MM.1S (cell line): ENCODE data around the gene CDH4.

Experiments
- DNase-seq: peaks from one replicate; pipeline ENCODE4 v3.0.0-alpha.2; 2015
- H2AFZ ChIP-seq: fragments of 300-600 bp; sonication (generic); 2 replicates; pipeline ENCODE4 v1.6.0; 2016; ENCODE audit warnings: antibody characterized with exemption, low read length
- H3F3A ChIP-seq: fragments of 300-600 bp; sonication (generic); 2 replicates; pipeline ENCODE4 v1.6.1; 2016; ENCODE audit warnings: mild to moderate bottlenecking, antibody characterized with exemption, low read length, moderate library complexity, mixed read lengths; ENCODE audit not compliant: insufficient read depth
- H3K27ac ChIP-seq: fragments of 300-600 bp; sonication (generic); 2 replicates; pipeline ENCODE4 v1.5.1; 2016; ENCODE audit warnings: mild to moderate bottlenecking, low read length
- H3K27me3 ChIP-seq: fragments of 300-600 bp; sonication (generic); replicated peaks from 2 replicates; pipeline ENCODE4 v1.6.0; 2016; ENCODE audit warnings: low read length; ENCODE audit not compliant: insufficient read depth
- H3K36me3 ChIP-seq: fragments of 300-600 bp; sonication (generic); replicated peaks from 2 replicates; pipeline ENCODE4 v1.6.1; 2016; ENCODE audit warnings: mild to moderate bottlenecking, low read length, mixed read lengths; ENCODE audit not compliant: insufficient read depth
- H3K4me1 ChIP-seq: fragments of 300-600 bp; sonication (generic); 2 replicates; pipeline ENCODE4 v1.6.1; 2016; ENCODE audit warnings: low read length, mixed read lengths
- H3K4me2 ChIP-seq: fragments of 300-600 bp; sonication (generic); 2 replicates; pipeline ENCODE4 v1.6.0; 2016; ENCODE audit warnings: low read depth, low read length
- H3K4me3 ChIP-seq: fragments of 300-600 bp; sonication (generic); 2 replicates; pipeline ENCODE4 v1.5.1; 2016; ENCODE audit warnings: low read length, mixed read lengths
- H3K79me2 ChIP-seq: fragments of 300-600 bp; sonication (generic); 2 replicates; pipeline ENCODE4 v1.6.1; 2016; ENCODE audit warnings: mixed run types, low read length, mixed read lengths
- H3K9ac ChIP-seq: fragments of 300-600 bp; sonication (generic); 2 replicates; pipeline ENCODE4 v1.6.1; 2016; ENCODE audit warnings: low read length, mixed read lengths
- H3K9me2 ChIP-seq: fragments of 300-600 bp; sonication (generic); replicated peaks from 2 replicates; pipeline ENCODE4 v1.6.1; 2016; ENCODE audit warnings: mild to moderate bottlenecking, low read length, mixed read lengths; ENCODE audit not compliant: insufficient read depth
- H3K9me3 ChIP-seq: fragments of 300-600 bp; sonication (generic); replicated peaks from 2 replicates; pipeline ENCODE4 v1.6.1; 2016; ENCODE audit warnings: mild to moderate bottlenecking, low read length, mixed read lengths; ENCODE audit not compliant: insufficient read depth
- H4K20me1 ChIP-seq: fragments of 300-600 bp; sonication (generic); 2 replicates; pipeline ENCODE4 v1.6.1; 2016; ENCODE audit warnings: mild to moderate bottlenecking, low read length, moderate library complexity, mixed read lengths; ENCODE audit not compliant: insufficient read depth
- CTCF ChIP-seq: fragments of 300-600 bp; sonication (generic); IDR thresholded peaks from 2 replicates; pipeline ENCODE4 v1.5.1; 2016; ENCODE audit warnings: antibody characterized with exemption, low read length, mixed read lengths
- EZH2 ChIP-seq: fragments of 300-600 bp; sonication (generic); optimal IDR thresholded peaks from 2 replicates; pipeline ENCODE3; 2017; ENCODE audit warnings: low read depth, mild to moderate bottlenecking, antibody characterized with exemption, low read length, mixed read lengths
- EZH2phosphoT487 ChIP-seq: fragments of 300-600 bp; sonication (generic); IDR thresholded peaks from 2 replicates; pipeline ENCODE4 v1.6.1; 2018; ENCODE audit warnings: antibody characterized with exemption, low read length

Gene CDH4

GRCh38 chr20:61686051-61686936, 434.2 kb downstream of the CDH4 start:
- H3K36me3 ChIP-seq, result no peaks in the 10 kb centered on the region
- DNase-seq, result no peak
- peaks cover 93% of the 10 kb centered on the region for H3K27me3 ChIP-seq
- no peaks in the 10 kb centered on the region for H3F3A ChIP-seq
- TF ChIP-seq CTCF (no peak), EZH2phosphoT487 (no peak), EZH2 (no peak)
- no peaks in the 10 kb centered on the region for H4K20me1 ChIP-seq
- no peak overlapping the region for H3K4me3 ChIP-seq
- H2AFZ ChIP-seq, result no peak overlapping the region
- no peaks in the 10 kb centered on the region for H3K79me2 ChIP-seq
- no peaks in the 10 kb centered on the region for H3K4me1 ChIP-seq
- H3K9me2 ChIP-seq, result no peaks in the 10 kb centered on the region
- H3K9ac ChIP-seq, result no peak overlapping the region
- H3K9me3 ChIP-seq, result no peaks in the 10 kb centered on the region
- no peak overlapping the region for H3K4me2 ChIP-seq
- no peak overlapping the region for H3K27ac ChIP-seq

GRCh38 chr20:61688411-61688810, 436.4 kb downstream of the CDH4 start:
- H3K9me2 ChIP-seq, result no peaks in the 10 kb centered on the region
- H4K20me1 ChIP-seq, result no peaks in the 10 kb centered on the region
- H2AFZ ChIP-seq, result no peak overlapping the region
- no peak overlapping the region for H3K9ac ChIP-seq
- H3K79me2 ChIP-seq, result no peaks in the 10 kb centered on the region
- H3K4me1 ChIP-seq, result no peaks in the 10 kb centered on the region
- TF ChIP-seq EZH2phosphoT487 (no peak), CTCF (no peak), EZH2 (no peak)
- H3F3A ChIP-seq, result no peaks in the 10 kb centered on the region
- H3K27me3 ChIP-seq, result peaks cover 93% of the 10 kb centered on the region
- DNase-seq, result no peak
- no peak overlapping the region for H3K4me3 ChIP-seq
- H3K9me3 ChIP-seq, result no peaks in the 10 kb centered on the region
- no peak overlapping the region for H3K27ac ChIP-seq
- no peaks in the 10 kb centered on the region for H3K36me3 ChIP-seq
- H3K4me2 ChIP-seq, result no peak overlapping the region

DNA sequence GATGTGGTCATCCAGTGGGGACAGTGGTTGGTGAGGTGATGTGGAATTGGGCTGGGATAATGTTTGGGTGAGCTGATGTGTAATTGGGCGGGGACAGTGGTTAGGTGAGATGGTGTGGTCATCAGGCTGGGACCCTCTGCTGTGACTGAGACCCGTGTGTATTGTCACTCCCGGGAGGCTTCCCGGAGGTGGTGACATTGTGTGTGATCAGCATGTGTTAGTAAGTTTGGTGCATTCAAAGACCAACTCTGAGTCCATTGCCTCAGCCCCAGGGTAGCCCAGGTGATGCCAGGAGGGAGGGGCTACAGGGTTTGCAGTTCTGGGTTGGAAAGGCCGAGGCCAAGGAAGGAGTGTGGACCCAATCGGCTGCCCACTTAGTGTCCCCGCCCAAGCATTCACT, 438.1 kb downstream of the CDH4 start:
- Histone ChIP-seq H3K27ac (no peak overlapping the region), H3K4me3 (no peak overlapping the region), H3K4me1 (no peaks in the 10 kb centered on the region), H3K9me3 (no peaks in the 10 kb centered on the region), H3F3A (no peaks in the 10 kb centered on the region), H3K9ac (no peak overlapping the region), H3K4me2 (no peak overlapping the region), H3K79me2 (no peaks in the 10 kb centered on the region), H3K27me3 (peaks cover 90% of the 10 kb centered on the region), H3K36me3 (no peaks in the 10 kb centered on the region), H3K9me2 (no peaks in the 10 kb centered on the region), H2AFZ (no peak overlapping the region), H4K20me1 (no peaks in the 10 kb centered on the region)
- TF ChIP-seq EZH2phosphoT487, result no peak
- no peak for TF ChIP-seq EZH2
- TF ChIP-seq CTCF, result no peak
- no peak for DNase-seq
